CD4-positive, alpha-beta T cell treated with Interleukin-6 at 100 ng/mL for 8 hours (primary cell): ENCODE measurements around the gene CLIP2.
"Not testable (repeated sequence)": the region's sequence is repeated elsewhere in the genome, so short reads cannot be mapped to it uniquely, and the experiment has no call there.

Experiments
- DNase-seq: peaks from one replicate; pipeline ENCODE4 v3.0.0-alpha.2; 2020; ENCODE audit warnings: mixed read lengths, low spot score

CLIP2 gene

DNA sequence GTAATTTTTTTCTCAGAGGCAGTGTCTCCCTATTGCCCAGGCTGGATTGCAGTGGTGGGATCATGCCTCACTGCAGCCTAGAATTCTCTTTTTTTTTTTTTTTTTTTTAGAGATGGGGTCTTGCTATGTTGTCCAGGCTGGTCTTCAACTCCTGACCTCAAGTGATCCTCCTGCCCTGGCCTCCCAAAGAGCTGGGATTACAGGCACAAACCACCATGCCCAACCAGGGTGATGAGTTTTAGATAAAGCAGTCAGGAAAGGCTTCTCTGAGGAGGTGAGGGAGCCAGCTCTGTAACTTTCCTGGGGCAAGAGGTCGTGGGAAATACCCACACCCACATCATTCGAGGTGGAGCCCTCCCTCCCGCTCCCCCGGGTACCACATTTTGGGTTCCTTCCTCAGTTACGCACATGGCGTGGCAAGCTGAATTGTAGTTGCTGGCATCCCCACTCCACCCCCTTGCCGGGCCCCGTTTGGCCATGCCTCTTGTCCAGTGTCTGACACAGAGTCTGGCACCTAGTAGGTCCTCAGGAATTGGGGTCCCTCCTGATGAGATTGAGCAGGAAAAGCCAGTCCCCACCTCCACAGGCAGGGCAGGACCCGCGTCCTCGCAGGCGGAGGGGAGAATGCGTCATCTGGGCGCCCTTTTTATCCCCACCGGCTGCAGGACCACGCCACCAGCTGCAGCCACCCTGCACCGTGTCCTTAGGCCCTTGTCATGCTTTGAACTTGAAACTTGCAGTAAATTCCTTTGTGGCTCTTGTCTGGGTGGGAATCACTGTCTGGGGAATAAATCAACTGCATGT lies 43.4 kb downstream of the CLIP2 start:
- DNase-seq: no peak

DNA sequence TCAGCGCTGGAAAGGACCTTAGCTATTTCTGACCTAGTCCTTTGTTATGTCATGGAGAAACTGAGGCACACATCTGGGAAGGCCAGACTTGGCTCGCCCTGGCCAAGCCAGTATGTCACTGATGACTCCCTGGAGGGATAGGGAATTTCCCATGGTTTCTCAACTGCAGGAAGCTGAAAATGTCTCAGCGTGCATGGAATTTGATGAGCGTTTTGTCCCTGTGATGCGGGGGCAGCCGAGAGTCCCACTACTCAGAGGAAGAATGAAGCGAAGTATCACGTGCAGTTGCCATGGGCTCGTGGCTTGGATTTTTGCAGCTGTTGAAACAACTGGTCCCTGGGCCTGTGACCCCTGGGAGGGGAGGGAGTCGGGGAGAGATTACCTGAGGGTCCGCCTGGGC lies 44.8 kb downstream of the CLIP2 start:
- no peak for DNase-seq

DNA sequence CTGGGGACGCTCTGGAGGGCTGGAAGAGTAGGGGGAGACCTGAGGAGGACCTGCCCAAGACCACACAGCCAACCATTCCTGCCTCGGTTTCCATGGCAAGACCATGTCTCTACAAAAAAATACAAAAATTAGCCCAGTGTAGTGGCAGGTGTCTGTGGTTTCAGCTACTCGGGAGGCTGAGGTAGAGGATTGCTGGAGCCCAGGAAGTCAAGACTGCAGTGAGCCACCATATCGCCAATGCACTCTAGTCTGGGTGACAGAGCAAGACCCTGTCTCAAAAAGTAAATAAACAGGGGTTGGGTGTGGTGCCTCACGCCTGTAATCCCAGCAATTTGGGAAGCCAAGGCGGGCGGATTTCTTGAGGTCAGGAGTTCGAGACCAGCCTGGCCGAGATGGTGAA lies 48.7 kb downstream of the CLIP2 start:
- DNase-seq: no peak

DNA sequence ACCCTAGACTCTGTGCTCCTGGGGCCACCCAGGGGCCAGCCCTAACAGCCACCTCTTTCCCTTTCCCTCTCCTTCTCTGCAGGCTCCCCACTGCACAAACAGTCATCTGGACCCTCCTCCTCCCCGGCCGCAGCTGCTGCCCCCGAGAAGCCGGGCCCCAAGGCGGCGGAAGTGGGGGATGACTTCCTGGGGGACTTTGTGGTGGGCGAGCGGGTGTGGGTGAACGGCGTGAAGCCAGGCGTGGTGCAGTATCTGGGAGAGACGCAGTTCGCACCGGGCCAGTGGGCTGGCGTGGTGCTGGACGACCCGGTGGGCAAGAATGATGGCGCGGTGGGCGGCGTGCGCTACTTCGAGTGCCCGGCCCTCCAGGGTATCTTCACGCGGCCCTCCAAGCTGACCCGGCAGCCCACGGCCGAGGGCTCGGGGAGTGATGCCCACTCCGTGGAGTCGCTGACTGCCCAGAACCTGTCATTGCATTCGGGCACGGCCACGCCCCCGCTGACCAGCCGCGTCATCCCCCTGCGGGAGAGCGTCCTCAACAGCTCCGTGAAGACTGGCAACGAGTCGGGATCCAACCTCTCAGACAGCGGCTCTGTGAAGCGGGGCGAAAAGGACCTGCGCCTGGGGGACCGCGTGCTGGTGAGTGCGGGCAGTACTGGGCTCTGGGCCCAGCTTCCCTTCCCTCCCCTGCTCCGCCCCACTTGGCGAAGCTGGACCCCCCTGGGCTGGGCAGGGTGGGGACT lies 49.3 kb downstream of the CLIP2 start:
- DNase-seq: no peak

DNA sequence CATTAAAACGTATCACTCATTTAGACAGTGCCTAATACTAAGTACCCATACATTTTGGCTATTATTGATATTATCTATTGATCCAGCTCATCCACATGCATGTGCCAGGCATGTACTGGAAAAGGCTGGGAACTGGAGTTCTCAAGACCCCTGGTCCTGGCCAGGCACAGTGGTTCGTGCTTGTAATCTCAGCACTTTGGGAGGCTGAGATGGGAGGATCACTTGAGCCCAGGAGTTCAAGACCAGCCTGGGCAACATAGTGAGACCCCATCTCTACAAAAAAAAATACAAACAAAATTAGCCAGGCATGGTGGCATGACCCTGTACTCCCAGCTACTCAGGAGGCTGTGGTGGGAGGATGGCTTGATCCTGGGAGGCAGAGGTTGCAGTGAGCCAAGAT lies 50.4 kb downstream of the CLIP2 start:
- DNase-seq: not testable (repeated sequence)

DNA sequence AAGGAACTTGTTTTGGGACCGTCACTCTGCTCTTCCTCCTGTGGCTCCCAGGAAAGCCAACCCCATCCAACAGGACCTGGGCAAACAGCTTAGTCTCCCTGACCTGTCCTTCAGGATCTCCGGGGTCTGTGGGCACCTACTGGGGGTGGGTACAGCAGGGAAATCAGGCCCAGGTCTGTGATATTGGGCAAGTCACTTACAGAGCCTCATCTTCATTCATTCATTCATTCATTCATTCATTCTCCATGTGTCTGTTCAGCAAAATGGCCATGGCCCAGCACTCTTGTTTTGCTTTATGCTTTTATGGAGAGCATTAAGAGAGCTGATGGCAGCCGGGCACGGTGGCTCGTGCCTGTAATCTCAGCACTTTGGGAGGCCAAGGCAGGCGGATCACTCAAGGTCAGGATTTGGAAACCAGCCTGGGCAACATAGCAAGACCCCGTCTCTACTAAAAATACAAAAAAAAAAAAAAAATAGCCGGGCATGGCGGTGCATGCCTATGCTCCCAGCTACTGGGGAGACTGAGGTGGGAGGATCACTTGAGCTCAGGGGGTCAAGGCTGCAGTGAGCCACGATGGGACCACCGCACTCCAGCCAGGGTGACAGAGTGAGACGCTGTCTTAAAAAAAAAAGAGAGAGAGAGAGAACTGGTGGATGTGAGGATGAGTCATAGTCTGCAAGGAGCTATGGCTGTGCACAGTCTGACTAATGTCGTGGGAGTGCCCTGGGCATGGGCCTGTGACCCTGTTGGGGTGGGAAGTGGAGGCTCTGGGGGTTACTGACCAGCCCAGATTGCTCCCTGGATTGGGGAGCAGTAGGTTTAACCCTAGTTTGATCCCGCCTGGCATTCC lies 54.3 kb downstream of the CLIP2 start:
- DNase-seq: no peak

DNA sequence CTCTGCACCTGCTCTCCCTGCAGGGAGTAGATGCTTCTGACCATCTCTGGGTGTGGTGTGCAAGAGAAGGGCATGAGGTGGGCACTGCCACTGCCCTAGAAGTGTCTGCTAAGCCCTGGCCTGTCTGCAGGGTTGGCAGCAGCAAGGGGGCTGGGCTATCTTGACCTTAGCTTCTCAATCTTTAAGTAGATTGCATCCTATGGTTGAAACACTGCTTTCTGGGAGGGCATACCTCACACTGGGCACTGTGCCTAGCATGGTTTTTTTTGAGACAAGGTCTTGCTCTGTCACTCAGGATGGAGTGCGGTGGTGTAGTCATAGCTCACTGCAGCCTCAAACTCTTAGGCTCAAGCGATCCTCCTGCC lies 54.9 kb downstream of the CLIP2 start:
- no peak for DNase-seq

DNA sequence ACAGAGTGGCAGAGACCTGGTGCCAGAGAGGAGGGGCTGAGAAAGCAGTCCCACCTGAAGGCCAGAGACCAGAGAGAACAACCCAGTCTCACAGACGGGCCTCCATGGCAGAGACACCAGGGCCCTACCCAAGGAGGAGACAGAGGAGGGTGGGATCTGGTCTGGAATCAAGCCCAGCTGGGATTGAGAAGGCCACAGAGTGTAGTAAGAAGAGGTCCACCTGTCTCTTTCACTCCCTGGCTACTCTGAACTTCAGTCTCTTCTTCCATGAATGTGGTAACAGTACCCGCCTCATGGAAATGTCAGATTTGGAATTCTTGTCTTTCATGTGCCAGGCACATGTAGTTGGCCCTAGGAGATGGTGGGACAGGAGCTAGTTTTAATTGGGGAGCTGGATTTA lies 55.6 kb downstream of the CLIP2 start:
- no peak for DNase-seq

DNA sequence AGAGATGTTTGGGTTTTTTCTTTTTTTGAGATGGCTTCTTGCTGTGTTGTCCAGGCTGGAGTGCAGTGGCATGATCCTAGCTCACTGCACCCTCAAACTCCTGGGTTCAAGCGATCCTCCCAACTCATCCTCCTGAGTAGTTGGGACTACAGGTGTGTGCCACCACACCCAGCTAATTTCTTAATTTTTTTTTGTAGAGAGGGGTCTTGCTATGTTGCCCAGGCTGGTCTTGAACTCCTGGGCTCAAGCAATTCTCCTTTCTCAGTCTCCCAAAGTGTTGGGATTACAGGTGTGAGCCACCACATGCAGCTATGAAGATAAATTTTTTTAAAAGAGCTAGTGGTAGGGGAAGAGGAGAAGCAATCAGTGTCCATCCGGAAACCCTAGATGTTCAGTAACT lies 56.8 kb downstream of the CLIP2 start:
- no peak for DNase-seq

DNA sequence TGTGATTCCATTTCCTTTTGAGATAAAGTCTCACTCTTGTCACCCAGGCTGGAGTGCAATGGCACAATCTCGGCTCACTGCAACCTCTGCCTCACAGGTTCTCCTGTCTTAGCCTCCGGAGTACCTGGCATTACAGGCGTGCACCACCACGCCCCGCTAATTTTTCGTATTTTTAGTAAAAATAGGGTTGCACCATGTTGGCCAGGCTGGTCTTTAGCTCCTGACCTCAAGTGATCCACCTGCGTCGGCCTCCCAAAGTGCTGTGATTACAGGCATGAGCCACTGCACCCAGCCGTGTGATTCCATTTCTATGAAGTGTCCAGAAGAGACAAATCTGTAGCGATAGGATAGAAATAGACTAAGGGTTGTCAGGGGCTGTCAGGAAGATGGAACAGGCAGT lies 60.4 kb downstream of the CLIP2 start:
- DNase-seq: no peak

DNA sequence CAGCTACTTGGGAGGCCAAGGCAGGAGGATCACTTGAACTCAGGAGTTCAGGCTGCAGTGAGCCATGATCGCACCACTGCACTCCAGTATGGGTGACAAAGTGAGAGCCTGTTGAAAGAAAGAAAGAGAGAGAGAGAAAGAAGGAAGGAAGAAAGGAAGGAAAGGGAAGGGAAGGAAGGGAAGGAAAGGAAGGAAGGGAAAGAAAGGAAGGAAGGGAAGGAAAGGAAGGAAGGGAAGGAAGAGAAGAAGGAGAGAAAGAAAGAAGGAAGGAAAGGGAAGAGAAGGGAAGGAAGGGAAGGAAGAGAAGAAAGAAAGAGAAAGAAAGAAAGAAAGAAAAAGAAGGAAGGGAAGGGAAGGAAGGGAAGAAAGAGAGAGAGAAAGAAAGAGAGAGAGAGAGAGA lies 61.5 kb downstream of the CLIP2 start:
- no peak for DNase-seq

DNA sequence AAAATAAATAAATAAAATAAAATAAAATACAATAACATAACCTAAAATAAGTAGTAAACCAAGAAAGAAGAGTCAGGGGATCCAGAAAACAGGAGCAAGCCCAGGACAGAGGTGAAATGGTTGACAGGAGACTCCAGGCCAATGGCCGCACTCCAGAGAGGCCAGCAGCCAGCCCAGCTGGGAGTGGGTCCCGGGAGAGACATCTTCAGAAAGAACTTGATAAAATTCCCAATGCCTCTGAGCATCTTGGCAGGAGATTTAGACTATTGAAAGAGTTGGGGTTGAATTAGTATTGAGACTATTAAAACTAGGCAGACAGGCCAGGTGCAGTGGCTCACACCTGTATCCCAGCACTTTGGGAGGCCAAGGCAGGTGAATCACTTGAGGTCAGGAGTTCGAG lies 62.6 kb downstream of the CLIP2 start:
- no peak for DNase-seq

DNA sequence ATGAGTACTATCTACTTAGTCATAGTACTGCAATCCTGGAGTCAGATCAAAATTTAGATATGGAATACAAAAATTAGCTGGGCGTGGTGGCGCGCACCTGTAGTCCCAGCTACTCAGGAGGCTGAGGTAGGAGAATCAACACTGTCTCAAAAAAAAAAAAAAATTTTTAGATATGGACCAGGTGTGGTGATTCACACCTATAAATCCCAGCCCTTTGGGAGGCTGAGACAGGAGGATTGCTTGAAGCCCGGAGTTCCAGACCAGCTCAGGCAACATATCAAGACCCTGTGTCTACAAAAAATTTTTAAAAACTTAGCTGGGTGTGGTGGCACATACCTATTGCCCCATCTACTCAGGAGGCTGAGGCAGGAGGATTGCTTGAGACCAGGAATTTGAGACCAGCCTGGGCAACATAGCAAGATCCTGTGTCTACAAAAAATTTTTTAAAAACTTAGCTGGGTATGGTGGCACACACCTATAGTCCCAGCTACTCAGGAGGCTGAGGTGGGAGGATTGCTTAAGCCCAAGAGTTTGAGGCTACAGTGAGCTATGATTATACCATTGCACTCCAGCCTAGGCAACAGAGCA lies 63.4 kb downstream of the CLIP2 start:
- not testable (repeated sequence) for DNase-seq

DNA sequence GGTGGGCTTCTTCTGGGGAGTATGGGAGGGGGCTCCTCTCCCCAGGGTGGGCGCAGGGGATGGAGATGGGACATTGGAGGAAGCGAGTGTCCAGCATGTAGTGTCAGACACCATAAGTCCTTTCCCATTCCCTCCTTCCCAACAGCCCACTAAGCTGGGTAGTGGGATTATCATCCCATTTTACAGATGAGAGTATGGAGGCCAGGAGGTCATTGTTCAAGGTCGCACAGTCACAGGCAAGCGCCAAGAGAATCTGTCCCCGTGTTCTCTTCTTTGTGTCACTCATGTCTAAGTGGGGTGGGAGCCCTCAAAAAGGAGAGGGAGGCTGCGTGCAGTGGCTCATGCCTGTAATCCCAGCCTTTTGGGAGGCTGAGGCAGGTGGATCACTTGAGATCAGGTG lies 64.8 kb downstream of the CLIP2 start:
- no peak for DNase-seq

DNA sequence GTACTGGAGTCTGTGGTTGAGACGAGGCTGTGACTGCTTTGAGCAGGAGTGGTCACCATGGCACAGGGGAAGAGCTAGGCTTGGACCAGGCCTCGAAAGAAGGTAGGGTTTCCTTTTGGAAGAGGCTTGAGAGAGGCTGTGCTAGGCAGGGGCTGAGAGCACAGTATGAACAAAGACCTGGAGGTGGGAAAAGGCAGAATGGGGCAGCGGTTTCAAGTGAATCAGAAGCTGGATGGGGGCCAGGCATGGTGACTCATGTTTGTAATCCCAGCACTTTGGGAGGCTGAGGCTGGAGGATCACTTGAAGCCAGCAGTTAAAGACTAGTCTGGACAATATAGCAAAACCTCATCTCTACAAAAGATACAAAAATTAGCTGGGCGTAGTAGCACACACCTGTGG lies 65.9 kb downstream of the CLIP2 start:
- no peak for DNase-seq

DNA sequence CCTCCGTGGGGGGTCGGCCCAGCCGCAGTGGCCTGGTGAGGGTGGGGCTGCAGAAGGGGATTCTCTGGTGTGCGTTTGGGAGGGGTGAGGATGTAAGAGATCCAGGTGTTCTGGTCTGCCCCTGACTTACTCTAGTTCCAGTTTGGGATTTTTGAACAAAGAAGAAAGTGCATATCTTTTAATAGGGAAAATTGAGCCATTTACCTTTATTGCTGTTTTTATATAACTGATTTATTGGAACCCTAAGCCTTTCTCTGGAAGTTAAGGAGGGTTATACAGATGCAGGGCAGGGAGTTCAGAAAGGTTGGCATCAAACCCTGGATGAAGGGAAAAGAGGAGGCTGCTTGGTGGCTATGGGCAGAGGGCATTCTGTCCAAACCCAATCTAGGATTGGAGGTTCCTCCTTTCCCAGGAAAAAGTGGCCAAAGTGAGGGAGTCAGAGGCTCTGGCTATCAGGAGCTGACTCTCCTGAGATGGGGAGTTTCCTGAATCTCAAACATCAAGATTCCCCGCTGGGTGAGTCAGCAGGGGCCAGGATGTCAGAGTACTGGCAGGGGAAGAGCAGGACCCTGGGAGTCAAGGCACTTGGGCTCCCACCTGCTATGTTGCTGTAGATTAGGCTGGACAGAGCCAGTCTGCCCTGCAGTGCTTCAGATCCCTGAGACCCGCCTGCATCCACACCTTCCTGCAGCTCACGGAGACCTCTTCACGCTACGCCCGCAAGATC lies 67.5 kb downstream of the CLIP2 start:
- DNase-seq: no peak

DNA sequence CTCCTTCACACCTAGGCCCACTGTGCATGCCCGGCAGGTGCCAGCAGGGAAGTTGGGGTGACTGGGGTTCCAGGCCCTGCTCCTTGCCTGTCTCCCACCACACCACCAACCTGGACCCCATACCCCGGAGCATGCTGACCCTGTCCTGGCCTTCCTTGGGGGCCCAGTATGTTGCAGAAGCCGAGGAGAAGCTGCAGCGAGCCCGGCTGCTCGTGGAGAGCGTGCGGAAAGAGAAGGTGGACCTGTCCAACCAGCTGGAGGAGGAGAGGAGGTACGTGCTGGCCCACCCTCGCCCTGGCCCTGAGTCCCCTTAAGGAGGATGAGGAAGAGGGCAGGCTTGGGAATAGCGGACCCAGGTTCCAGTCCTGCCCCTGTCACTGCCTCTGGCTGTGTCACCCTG lies 70.8 kb downstream of the CLIP2 start:
- DNase-seq: no peak

DNA sequence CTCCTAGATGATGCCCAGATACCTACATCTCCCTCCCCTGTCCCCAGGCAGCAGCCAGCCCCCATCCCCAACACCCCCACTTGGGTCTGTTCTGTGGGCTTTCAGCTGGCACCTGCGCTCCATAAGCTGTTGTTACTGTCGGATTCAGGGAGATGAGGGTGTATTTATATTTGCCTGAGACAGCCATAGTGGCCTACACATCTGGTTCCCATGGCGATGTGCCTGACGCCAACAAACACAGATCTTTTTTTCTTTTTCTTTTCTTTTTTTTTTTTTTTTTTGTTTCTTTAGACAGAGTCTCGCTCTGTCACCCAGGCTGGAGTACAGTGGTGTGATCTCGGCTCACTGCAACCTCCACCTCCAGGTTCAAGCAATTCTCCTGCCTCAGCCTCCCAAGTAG lies 73.1 kb downstream of the CLIP2 start:
- DNase-seq: no peak

DNA sequence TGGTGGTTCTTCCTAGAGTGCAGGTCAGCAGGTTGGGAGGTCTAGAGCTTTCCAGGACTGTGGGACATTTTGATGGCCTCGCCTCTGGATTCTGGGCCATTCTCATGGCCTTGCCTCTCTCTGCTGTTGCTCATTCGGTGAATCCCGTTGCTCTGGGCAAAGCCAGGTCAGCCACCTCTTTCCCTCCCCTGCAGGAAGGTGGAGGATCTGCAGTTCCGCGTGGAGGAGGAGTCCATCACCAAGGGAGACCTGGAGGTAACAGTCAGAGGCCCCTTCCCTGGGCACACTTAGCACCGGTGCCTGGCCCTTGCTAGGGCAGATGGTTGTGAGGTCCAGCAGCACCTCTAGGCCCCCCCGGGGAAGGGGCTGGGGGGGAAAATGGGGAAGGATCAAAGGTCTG lies 74.9 kb downstream of the CLIP2 start:
- DNase-seq: no peak

DNA sequence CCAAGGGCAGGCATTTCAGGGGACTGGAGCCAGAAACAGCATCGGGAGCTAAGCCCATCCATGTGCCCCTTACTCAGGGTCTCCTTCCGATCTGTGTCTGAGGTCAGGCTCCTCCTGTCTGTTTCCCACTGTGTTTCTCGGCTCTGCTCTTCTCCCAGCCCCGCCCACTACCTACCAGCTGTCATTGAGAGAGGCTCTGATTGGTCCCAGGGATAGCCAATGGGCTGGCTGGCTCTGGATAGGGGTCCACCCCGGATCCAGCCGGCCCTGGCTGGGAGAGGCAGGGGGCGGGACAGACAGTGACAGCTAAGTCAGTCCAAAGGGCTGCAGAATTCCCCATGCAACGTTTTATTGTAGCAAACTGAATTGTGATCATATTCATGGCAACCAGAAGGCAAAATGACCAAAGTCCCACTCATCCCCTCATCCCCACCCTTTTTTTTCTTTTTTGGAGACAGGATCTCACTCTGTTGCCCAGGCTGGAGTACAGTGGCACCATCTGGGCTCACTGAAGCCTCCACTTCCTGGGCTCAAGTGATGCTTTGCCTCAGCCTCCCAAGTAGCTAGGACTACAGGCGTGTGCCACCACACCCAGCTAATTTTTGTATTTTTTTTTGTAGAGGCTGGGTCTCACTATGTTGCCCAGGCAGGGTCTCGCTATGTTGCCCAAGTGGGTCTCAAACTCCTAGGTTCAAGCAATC lies 76.3 kb downstream of the CLIP2 start:
- no peak for DNase-seq
